Trophoblast cell (in vitro differentiated cells and primary cell): ENCODE data around the gene TMEM107.
"Not testable (repeated sequence)": the region's sequence is repeated elsewhere in the genome, so short reads cannot be mapped to it uniquely, and the experiment has no call there.

Experiments used
- DNase-seq, 2 donors: peaks; one replicate each; pipeline ENCODE4 v3.0.0-alpha.2; 2016
- H2AFZ ChIP-seq: 2 replicates; pipeline ENCODE4 v1.6.1; 2013; ENCODE audit warnings: low read length, moderate library complexity, mild to moderate bottlenecking; ENCODE audit not compliant: insufficient read depth, poor library complexity
- H2AK5ac ChIP-seq: 2 replicates; pipeline ENCODE4 v1.6.1; 2013; ENCODE audit warnings: mild to moderate bottlenecking, low read length
- H2BK120ac ChIP-seq: 2 replicates; pipeline ENCODE4 v1.6.1; 2013; ENCODE audit warnings: low read length, mild to moderate bottlenecking, moderate library complexity; ENCODE audit not compliant: insufficient read depth, poor library complexity
- H2BK12ac ChIP-seq: 2 replicates; pipeline ENCODE4 v1.6.1; 2013; ENCODE audit warnings: mild to moderate bottlenecking, low read length, moderate library complexity
- H2BK5ac ChIP-seq: 2 replicates; pipeline ENCODE4 v1.6.1; 2013; ENCODE audit warnings: low read length, low read depth, moderate library complexity, mild to moderate bottlenecking; ENCODE audit not compliant: poor library complexity
- H3K14ac ChIP-seq: 2 replicates; pipeline ENCODE4 v1.6.1; 2013; ENCODE audit warnings: mild to moderate bottlenecking, low read length
- H3K18ac ChIP-seq: 2 replicates; pipeline ENCODE4 v1.6.1; 2013; ENCODE audit warnings: mild to moderate bottlenecking, low read length
- H3K23ac ChIP-seq: 2 replicates; pipeline ENCODE4 v1.6.1; 2013; ENCODE audit warnings: low read length
- H3K27ac ChIP-seq: 2 replicates; pipeline ENCODE4 v1.5.1; 2013; ENCODE audit warnings: low read depth, mild to moderate bottlenecking, inconsistent platforms, low read length, moderate library complexity
- H3K27me3 ChIP-seq: 2 replicates; pipeline ENCODE4 v1.6.1; 2013; ENCODE audit warnings: inconsistent platforms, mild to moderate bottlenecking, low read length, moderate library complexity; ENCODE audit not compliant: insufficient read depth
- H3K36me3 ChIP-seq, 2 experiments: 1 replicate in 1 of 2; 2 replicates in 1 of 2; pipeline ENCODE4 v1.6.1; 2013; ENCODE audit warnings: low read length in 2 of 2, mild to moderate bottlenecking in 2 of 2, moderate library complexity in 1 of 2; ENCODE audit not compliant: insufficient read depth in 2 of 2, control insufficient read depth in 1 of 2
- H3K4ac ChIP-seq: 2 replicates; pipeline ENCODE4 v1.6.1; 2013; ENCODE audit warnings: low read depth, mild to moderate bottlenecking, low read length, moderate library complexity
- H3K4me1 ChIP-seq, 2 experiments: 1 replicate in 1 of 2; 2 replicates in 1 of 2; pipeline ENCODE4 v1.6.1; 2013; ENCODE audit warnings: low read length in 2 of 2, mild to moderate bottlenecking in 2 of 2, moderate library complexity in 1 of 2; ENCODE audit not compliant: insufficient read depth in 2 of 2, control insufficient read depth in 1 of 2
- H3K4me2 ChIP-seq: 2 replicates; pipeline ENCODE4 v1.6.1; 2013; ENCODE audit warnings: inconsistent platforms, mild to moderate bottlenecking, low read length, moderate library complexity
- H3K4me3 ChIP-seq: 2 replicates; pipeline ENCODE4 v1.5.1; 2013; ENCODE audit warnings: mild to moderate bottlenecking, low read depth, low read length, inconsistent platforms
- H3K79me1 ChIP-seq: one replicate; pipeline ENCODE4 v1.6.1; 2013; ENCODE audit warnings: low read length
- H3K79me2 ChIP-seq: 2 replicates; pipeline ENCODE4 v1.6.1; 2013; ENCODE audit warnings: low read length, mild to moderate bottlenecking; ENCODE audit not compliant: control insufficient read depth, insufficient read depth, poor library complexity
- H3K9ac ChIP-seq: 2 replicates; pipeline ENCODE4 v1.6.1; 2013; ENCODE audit warnings: mild to moderate bottlenecking, low read length
- H3K9me3 ChIP-seq: 2 replicates; pipeline ENCODE4 v1.6.1; 2013; ENCODE audit warnings: low read depth, mild to moderate bottlenecking, control low read depth, inconsistent platforms, low read length; ENCODE audit not compliant: insufficient read depth
- H4K12ac ChIP-seq: 2 replicates; pipeline ENCODE4 v1.6.1; 2013; ENCODE audit warnings: low read depth, mild to moderate bottlenecking, low read length, moderate library complexity
- H4K8ac ChIP-seq: 2 replicates; pipeline ENCODE4 v1.6.1; 2013; ENCODE audit warnings: low read depth, mild to moderate bottlenecking, low read length, moderate library complexity
- H4K91ac ChIP-seq: one replicate; pipeline ENCODE4 v1.6.1; 2013; ENCODE audit warnings: low read depth, mild to moderate bottlenecking, low read length, moderate library complexity
- WGBS: extraction: QIAGEN DNeasy Blood & Tissue Kit; methylation state at CpG from one replicate; pipeline ENCODE4 v1.1.7; 2013; ENCODE audit warnings: missing lambda C conversion rate; ENCODE audit not compliant: insufficient read length, insufficient coverage; ENCODE audit errors: extremely low coverage; 5-methylcytosine and 5-hydroxymethylcytosine counted together

The TMEM107 gene

GRCh38 chr17:8175795-8176196 lies 384 bp downstream of the TMEM107 start:
- Histone ChIP-seq H2AFZ (peak overlapping the region; percentile 73), H3K18ac (peak overlapping the region; percentile 66), H3K23ac (no peak overlapping the region), H3K9me3 (no peaks in the 10 kb centered on the region), H4K8ac (peak overlapping the region; percentile 79), H2AK5ac (no peak overlapping the region), H4K91ac (peak overlapping the region; percentile 60), H3K79me1 (peaks cover 12% of the 10 kb centered on the region), H3K27ac (no peak overlapping the region), H2BK12ac (no peak overlapping the region), H3K4ac (no peak overlapping the region), H3K14ac (peak overlapping the region; percentile 48), H3K4me3 (peak overlapping the region; percentile 81), H3K27me3 (no peaks in the 10 kb centered on the region), H3K36me3 (no peaks in the 10 kb centered on the region), H2BK5ac (peak overlapping the region; percentile 10), H3K9ac (peak overlapping the region; percentile 70), H4K12ac (peak overlapping the region; percentile 29), H2BK120ac (no peak overlapping the region), H3K4me2 (peak overlapping the region; percentile 95), H3K4me1 (peaks cover 19 to 21% of the 10 kb centered on the region in 2 experiments), H3K79me2 (peaks cover 6% of the 10 kb centered on the region)
- DNase-seq, result no peak
- WGBS, result no CpG with 5 or more reads among the region's 11 CpGs

GRCh38 chr17:8173871-8174322 lies 2.3 kb downstream of the TMEM107 start:
- Histone ChIP-seq H3K23ac (no peak overlapping the region), H3K14ac (no peak overlapping the region), H3K4ac (no peak overlapping the region), H3K4me2 (peak overlapping the region; percentile 85), H2BK5ac (peak overlapping the region; percentile 13), H3K27ac (peak overlapping the region; percentile 90), H2AK5ac (no peak overlapping the region), H3K9me3 (no peaks in the 10 kb centered on the region), H3K9ac (no peak overlapping the region), H3K79me2 (peaks cover 6% of the 10 kb centered on the region), H2BK120ac (peak overlapping the region; percentile 38), H4K91ac (peak overlapping the region; percentile 0), H3K79me1 (peaks cover 12% of the 10 kb centered on the region), H3K4me3 (no peak overlapping the region), H3K27me3 (no peaks in the 10 kb centered on the region), H2AFZ (peak overlapping the region; percentile 72), H4K12ac (no peak overlapping the region), H3K18ac (no peak overlapping the region), H2BK12ac (peak overlapping the region; percentile 38), H4K8ac (peak overlapping the region; percentile 78), H3K4me1 (peaks cover 19 to 21% of the 10 kb centered on the region in 2 experiments), H3K36me3 (no peaks in the 10 kb centered on the region)
- no peak for DNase-seq
- WGBS, result no CpG with 5 or more reads among the region's 14 CpGs

DNA sequence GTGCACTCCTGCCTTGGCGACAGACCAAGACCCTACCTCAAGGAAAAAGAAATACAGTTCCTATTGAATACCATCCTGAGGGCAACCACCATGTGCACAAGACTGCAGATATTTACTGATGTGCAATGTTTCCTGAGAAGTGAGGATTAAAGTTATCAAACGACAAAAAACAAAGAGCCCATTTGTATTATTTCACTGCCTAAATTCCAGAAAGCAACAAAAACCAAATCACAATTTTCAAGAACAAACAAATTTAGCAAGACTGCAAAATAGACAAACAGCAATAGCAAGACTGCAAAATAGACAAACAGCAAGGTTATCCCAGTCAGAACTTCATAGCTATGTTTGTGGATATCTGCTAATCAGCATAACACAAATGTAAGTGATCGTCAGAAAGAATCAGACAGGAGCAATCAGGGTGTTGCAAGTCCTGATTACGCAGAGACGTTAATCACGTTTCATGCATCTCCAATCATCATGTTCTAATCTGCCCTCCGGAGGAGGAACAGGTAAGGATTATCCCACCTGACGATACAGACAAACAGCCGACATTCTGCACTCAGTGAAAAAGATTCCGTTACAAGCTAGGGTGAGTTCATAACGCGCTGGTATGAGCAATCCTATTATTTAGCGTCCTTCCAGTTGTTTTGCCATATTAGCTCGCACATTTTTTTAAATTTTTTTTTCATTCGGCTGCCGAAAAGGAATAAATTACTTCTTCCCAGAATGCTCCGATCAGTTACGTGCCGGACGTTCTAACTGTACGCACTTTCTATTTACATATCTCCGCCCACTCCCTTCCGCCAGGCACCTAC lies 2.9 kb downstream of the TMEM107 start:
- no CpG with 5 or more reads among the region's 23 CpGs for WGBS
- Histone ChIP-seq H2BK12ac (no peak overlapping the region), H3K79me1 (peaks cover 12% of the 10 kb centered on the region)

DNA sequence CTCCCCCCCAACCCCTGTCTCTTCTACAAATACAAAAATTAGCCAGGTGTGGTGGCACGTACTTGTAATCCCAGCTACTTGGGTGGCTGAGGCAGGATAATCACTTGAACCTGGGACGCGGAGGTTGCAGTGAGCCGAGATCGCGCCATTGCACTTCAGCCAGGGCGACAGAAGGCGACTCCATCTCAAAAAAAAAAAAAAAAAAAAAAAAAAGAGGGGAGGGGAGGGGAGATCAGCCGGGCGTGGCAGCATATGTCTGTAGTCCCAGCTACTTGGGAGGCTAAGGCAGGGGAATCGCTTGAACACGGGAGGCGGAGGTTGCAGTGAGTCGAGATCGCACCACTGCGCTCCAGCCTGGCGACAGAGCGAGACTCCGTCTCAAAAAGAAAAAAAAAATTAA lies 6.0 kb downstream of the TMEM107 start:
- H2BK12ac ChIP-seq, H3K23ac ChIP-seq, H2BK5ac ChIP-seq, H3K9me3 ChIP-seq, H3K4me2 ChIP-seq, H2AFZ ChIP-seq, H3K27me3 ChIP-seq, H2AK5ac ChIP-seq, H4K91ac ChIP-seq, H3K9ac ChIP-seq, H3K4ac ChIP-seq, H3K79me2 ChIP-seq, H3K79me1 ChIP-seq, H3K27ac ChIP-seq, H4K8ac ChIP-seq, H3K4me3 ChIP-seq, H3K18ac ChIP-seq, H4K12ac ChIP-seq, H3K36me3 ChIP-seq, H3K4me1 ChIP-seq, H3K14ac ChIP-seq, H2BK120ac ChIP-seq: not testable (repeated sequence)
- peak in 1 of 2 donors; percentile 14 for DNase-seq
- no CpG with 5 or more reads among the region's 19 CpGs for WGBS

More for the DNA sequence above, 2.9 kb downstream of the TMEM107 start:
- Histone ChIP-seq H3K4me3 (no peak overlapping the region), H3K9ac (no peak overlapping the region), H3K14ac (no peak overlapping the region), H4K12ac (no peak overlapping the region), H2AFZ (no peak overlapping the region), H3K4ac (no peak overlapping the region), H2BK5ac (peak overlapping the region; percentile 88), H4K91ac (no peak overlapping the region), H3K27ac (peak overlapping the region; percentile 90), H2AK5ac (no peak overlapping the region), H3K4me2 (peak overlapping the region; percentile 85), H3K36me3 (no peaks in the 10 kb centered on the region), H3K18ac (no peak overlapping the region), H3K79me2 (peaks cover 6% of the 10 kb centered on the region), H3K9me3 (no peaks in the 10 kb centered on the region), H2BK120ac (peak overlapping the region; percentile 18), H3K23ac (no peak overlapping the region), H3K4me1 (peaks cover 19 to 21% of the 10 kb centered on the region in 2 experiments), H4K8ac (no peak overlapping the region), H3K27me3 (no peaks in the 10 kb centered on the region)
- peak; percentile 94 to 98 for DNase-seq
